Measurements from ENCODE around the gene CMTM5.
"Not testable (repeated sequence)": the region's sequence is repeated elsewhere in the genome, so short reads cannot be mapped to it uniquely, and the experiment has no call there.

Gene CMTM5

GRCh38 chr14:23421594-23421993 lies 44.7 kb downstream of the CMTM5 start:
- H3K4me3 ChIP-seq (replicated peaks; ENCODE audit: low read depth, low read length) = no peak overlapping the region
- DNase-seq (ENCODE audit: low read depth) = no peak
- TF ChIP-seq CTCF (IDR thresholded peaks at IDR 0.05; ENCODE audit: low read length, missing control alignments) = no peak

GRCh38 chr14:23423657-23424056 lies 46.8 kb downstream of the CMTM5 start:
- DNase-seq (ENCODE audit: low read depth) = no peak
- no peak for TF ChIP-seq CTCF (IDR thresholded peaks at IDR 0.05; ENCODE audit: low read length, missing control alignments)
- H3K4me3 ChIP-seq (replicated peaks; ENCODE audit: low read depth, low read length) = no peak overlapping the region

- TF ChIP-seq CTCF (IDR thresholded peaks at IDR 0.05; ENCODE audit: low read length, missing control alignments) = no peak
- no peak overlapping the region for H3K4me3 ChIP-seq (replicated peaks; ENCODE audit: low read depth, low read length)
- DNase-seq (ENCODE audit: low read depth) = no peak
Measured at GRCh38 chr14:23425169-23425568, 48.3 kb downstream of the CMTM5 start.

- H3K4me3 ChIP-seq (replicated peaks; ENCODE audit: low read depth, low read length); DNase-seq (ENCODE audit: low read depth): not testable (repeated sequence)
Measured at GRCh38 chr14:23425798-23426197, 49.0 kb downstream of the CMTM5 start.

- DNase-seq (ENCODE audit: low read depth) = no peak
- TF ChIP-seq CTCF (IDR thresholded peaks at IDR 0.05; ENCODE audit: low read length, missing control alignments) = no peak
- H3K4me3 ChIP-seq (replicated peaks; ENCODE audit: low read depth, low read length) = no peak overlapping the region
Measured at GRCh38 chr14:23428686-23429495, 52.0 kb downstream of the CMTM5 start.
